GM12873 (cell line): ENCODE measurements around the gene TAS1R3.

Source experiments
- TF ChIP-seq, protein P1 (sequence below): IDR thresholded peaks from 2 replicates; pipeline ENCODE4 v1.5.1; 2012; ENCODE audit warnings: low read depth, mild to moderate bottlenecking, moderate library complexity, low read length, control low read depth; ENCODE audit not compliant: insufficient read depth; ENCODE audit errors: missing control alignments

Gene TAS1R3

GRCh38 chr1:1330366-1331067, 563 bp upstream of the TAS1R3 start:
- TF ChIP-seq, protein P1, sequence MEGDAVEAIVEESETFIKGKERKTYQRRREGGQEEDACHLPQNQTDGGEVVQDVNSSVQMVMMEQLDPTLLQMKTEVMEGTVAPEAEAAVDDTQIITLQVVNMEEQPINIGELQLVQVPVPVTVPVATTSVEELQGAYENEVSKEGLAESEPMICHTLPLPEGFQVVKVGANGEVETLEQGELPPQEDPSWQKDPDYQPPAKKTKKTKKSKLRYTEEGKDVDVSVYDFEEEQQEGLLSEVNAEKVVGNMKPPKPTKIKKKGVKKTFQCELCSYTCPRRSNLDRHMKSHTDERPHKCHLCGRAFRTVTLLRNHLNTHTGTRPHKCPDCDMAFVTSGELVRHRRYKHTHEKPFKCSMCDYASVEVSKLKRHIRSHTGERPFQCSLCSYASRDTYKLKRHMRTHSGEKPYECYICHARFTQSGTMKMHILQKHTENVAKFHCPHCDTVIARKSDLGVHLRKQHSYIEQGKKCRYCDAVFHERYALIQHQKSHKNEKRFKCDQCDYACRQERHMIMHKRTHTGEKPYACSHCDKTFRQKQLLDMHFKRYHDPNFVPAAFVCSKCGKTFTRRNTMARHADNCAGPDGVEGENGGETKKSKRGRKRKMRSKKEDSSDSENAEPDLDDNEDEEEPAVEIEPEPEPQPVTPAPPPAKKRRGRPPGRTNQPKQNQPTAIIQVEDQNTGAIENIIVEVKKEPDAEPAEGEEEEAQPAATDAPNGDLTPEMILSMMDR = no peak

DNA sequence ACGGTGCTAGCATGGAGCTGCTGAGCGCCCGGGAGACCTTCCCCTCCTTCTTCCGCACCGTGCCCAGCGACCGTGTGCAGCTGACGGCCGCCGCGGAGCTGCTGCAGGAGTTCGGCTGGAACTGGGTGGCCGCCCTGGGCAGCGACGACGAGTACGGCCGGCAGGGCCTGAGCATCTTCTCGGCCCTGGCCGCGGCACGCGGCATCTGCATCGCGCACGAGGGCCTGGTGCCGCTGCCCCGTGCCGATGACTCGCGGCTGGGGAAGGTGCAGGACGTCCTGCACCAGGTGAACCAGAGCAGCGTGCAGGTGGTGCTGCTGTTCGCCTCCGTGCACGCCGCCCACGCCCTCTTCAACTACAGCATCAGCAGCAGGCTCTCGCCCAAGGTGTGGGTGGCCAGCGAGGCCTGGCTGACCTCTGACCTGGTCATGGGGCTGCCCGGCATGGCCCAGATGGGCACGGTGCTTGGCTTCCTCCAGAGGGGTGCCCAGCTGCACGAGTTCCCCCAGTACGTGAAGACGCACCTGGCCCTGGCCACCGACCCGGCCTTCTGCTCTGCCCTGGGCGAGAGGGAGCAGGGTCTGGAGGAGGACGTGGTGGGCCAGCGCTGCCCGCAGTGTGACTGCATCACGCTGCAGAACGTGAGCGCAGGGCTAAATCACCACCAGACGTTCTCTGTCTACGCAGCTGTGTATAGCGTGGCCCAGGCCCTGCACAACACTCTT, 1.1 kb downstream of the TAS1R3 start:
- TF ChIP-seq, protein P1 = no peak

DNA sequence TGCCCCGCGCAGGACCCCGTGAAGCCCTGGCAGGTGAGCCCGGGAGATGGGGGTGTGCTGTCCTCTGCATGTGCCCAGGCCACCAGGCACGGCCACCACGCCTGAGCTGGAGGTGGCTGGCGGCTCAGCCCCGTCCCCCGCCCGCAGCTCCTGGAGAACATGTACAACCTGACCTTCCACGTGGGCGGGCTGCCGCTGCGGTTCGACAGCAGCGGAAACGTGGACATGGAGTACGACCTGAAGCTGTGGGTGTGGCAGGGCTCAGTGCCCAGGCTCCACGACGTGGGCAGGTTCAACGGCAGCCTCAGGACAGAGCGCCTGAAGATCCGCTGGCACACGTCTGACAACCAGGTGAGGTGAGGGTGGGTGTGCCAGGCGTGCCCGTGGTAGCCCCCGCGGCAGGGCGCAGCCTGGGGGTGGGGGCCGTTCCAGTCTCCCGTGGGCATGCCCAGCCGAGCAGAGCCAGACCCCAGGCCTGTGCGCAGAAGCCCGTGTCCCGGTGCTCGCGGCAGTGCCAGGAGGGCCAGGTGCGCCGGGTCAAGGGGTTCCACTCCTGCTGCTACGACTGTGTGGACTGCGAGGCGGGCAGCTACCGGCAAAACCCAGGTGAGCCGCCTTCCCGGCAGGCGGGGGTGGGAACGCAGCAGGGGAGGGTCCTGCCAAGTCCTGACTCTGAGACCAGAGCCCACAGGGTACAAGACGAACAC, 1.8 kb downstream of the TAS1R3 start:
- TF ChIP-seq, protein P1 = no peak

- TF ChIP-seq, protein P1 = no peak
Observed at GRCh38 chr1:1333551-1334241, 2.6 kb downstream of the TAS1R3 start.

- TF ChIP-seq, protein P1 = no peak
Observed at GRCh38 chr1:1334835-1335234, 3.8 kb downstream of the TAS1R3 start.

DNA sequence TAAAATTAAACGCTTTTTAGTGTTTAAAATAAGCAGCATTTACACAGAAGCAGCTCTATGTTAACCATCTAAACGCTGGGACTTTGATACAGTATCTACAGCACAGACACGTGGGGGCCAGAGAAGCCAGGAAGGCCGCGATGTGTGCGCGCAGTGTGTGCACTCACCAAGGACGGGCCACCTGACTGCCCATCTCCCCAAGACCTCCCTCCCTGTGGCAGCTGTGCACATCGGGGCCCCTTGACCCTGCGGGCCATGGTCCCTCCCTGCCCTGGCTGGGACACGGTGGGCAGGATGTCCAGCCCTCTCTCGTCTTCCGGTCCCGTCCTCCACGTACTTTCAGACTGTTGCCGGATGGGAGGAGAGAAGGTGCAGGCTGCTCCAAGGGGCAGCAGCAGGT, 4.2 kb downstream of the TAS1R3 start:
- TF ChIP-seq, protein P1 = no peak
